SU-DHL-6 (cell line): ENCODE results near the gene SUN3.

Source experiments
- EZH2phosphoT487 ChIP-seq: fragments of 200-600 bp; sonication (generic), shearing (Covaris generic); conservative IDR thresholded peaks from 2 replicates; pipeline ENCODE4 v1.6.1; 2018; ENCODE audit warnings: mild to moderate bottlenecking, antibody characterized with exemption, low read length, moderate library complexity, mixed read lengths
- TF ChIP-seq, protein P1 (sequence below): fragments of 200-600 bp; sonication (generic); IDR thresholded peaks from one replicate; pipeline ENCODE4 v1.5.1; 2017; ENCODE audit warnings: antibody characterized with exemption, mild to moderate bottlenecking, low read length, moderate library complexity; ENCODE audit not compliant: insufficient read depth, poor library complexity, severe bottlenecking

- TF ChIP-seq, protein P1, sequence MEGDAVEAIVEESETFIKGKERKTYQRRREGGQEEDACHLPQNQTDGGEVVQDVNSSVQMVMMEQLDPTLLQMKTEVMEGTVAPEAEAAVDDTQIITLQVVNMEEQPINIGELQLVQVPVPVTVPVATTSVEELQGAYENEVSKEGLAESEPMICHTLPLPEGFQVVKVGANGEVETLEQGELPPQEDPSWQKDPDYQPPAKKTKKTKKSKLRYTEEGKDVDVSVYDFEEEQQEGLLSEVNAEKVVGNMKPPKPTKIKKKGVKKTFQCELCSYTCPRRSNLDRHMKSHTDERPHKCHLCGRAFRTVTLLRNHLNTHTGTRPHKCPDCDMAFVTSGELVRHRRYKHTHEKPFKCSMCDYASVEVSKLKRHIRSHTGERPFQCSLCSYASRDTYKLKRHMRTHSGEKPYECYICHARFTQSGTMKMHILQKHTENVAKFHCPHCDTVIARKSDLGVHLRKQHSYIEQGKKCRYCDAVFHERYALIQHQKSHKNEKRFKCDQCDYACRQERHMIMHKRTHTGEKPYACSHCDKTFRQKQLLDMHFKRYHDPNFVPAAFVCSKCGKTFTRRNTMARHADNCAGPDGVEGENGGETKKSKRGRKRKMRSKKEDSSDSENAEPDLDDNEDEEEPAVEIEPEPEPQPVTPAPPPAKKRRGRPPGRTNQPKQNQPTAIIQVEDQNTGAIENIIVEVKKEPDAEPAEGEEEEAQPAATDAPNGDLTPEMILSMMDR = no peak
- TF ChIP-seq EZH2phosphoT487 = no peak
Observed at GRCh38 chr7:48052748-48053147, 23.8 kb upstream of the SUN3 start.
